DND-41 (cell line): ENCODE measurements around the gene TPRN.

Source experiments
- EZH2 ChIP-seq: IDR thresholded peaks from 3 replicates; pipeline ENCODE4 v1.6.1; 2012; ENCODE audit warnings: borderline replicate concordance, low read depth, mild to moderate bottlenecking, moderate library complexity, low read length, inconsistent platforms; ENCODE audit not compliant: severe bottlenecking
- TF ChIP-seq, protein P1 (sequence below): IDR thresholded peaks from 2 replicates; pipeline ENCODE4 v1.5.1; 2012; ENCODE audit warnings: borderline replicate concordance, low read length, moderate library complexity, mild to moderate bottlenecking; ENCODE audit not compliant: poor library complexity, severe bottlenecking; ENCODE audit errors: extremely low read depth

DNA sequence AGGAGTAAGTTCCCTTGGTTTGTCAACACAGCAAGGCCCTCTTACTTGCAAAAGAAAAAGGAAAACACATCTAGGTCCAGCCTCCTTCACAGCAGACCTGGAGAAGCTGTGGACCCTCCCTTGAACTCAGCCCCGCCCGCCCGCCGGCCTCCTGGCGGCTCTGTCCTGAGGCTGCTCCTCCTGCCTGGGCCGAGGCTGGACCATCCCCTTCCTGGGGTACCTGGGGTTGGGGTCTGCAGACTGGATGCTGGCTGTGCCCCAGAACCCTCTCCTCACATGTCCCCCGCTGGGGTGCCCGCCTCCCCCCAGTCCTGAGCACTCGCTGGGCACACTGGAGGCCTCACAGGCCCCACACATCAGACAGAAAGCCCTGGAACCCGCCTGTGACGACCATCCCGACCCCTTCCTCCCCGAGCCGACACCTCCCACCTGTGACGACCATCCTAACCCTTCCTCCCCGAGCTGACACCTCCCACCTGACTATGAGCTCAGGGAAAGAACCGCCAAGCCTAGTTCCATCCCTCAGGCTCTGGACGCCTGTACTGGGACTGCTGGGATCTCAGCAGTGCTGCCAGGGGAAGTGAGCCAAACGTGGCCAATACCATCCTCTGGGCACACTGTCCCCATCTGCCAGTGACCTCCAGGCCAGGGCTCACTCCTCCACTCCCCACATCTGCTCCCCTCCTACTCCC is 21.5 kb downstream of the TPRN start:
- TF ChIP-seq, protein P1, sequence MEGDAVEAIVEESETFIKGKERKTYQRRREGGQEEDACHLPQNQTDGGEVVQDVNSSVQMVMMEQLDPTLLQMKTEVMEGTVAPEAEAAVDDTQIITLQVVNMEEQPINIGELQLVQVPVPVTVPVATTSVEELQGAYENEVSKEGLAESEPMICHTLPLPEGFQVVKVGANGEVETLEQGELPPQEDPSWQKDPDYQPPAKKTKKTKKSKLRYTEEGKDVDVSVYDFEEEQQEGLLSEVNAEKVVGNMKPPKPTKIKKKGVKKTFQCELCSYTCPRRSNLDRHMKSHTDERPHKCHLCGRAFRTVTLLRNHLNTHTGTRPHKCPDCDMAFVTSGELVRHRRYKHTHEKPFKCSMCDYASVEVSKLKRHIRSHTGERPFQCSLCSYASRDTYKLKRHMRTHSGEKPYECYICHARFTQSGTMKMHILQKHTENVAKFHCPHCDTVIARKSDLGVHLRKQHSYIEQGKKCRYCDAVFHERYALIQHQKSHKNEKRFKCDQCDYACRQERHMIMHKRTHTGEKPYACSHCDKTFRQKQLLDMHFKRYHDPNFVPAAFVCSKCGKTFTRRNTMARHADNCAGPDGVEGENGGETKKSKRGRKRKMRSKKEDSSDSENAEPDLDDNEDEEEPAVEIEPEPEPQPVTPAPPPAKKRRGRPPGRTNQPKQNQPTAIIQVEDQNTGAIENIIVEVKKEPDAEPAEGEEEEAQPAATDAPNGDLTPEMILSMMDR: no peak
- no peak for TF ChIP-seq EZH2
